Activated CD8-positive, alpha-beta memory T cell treated with anti-CD3 and anti-CD28 coated beads for 36 hours (primary cell): ENCODE measurements around the gene KRT26. TPM values are rescaled to one million over a fixed set of nuclear protein-coding genes. Genes with fewer than 3 reads are reported as not detected.

Experiments used
- CTCF ChIA-PET: fragments of 350-600 bp; sonication (Branson Sonifier 250); formaldehyde crosslinking; loops from one replicate; lab custom pipeline; 2021; ENCODE audit warnings: antibody characterized with exemption; lab: Charles Lee
- POLR2A ChIA-PET: fragments of 350-600 bp; sonication (Branson Sonifier 250); formaldehyde crosslinking; loops from one replicate; lab custom pipeline; 2021; ENCODE audit warnings: antibody characterized with exemption; lab: Charles Lee
- total RNA-seq, 2 experiments: library from RNA; stranded (reverse); gene quantifications; one replicate each; pipeline ENCODE4 v1.2.3, GENCODE V29; 2021

KRT26 gene
- total RNA-seq, 2 experiments from 2014 or later: not detected

GRCh38 chr17:40800381-40800780 is 28.4 kb upstream of the KRT26 start:
- ChIA-PET POLR2A (no interaction called here), CTCF (no interaction called here)

- ChIA-PET CTCF (interaction anchor here (0.6 kb wide), 1 partner anchor 551 kb away, joined by 3 read pairs; the partner anchor contains the start of gene KRT33A), POLR2A (no interaction called here)
Measured at GRCh38 chr17:40799859-40800258, 27.9 kb upstream of the KRT26 start, which contains the start of gene KRT28. TSS of gene KRT28 (minus strand) at chr17:40799959. CDS start at chr17:40799893, 66 bp downstream.

- ChIA-PET CTCF (no interaction called here), POLR2A (no interaction called here)
Measured at GRCh38 chr17:40796846-40797245, 24.8 kb upstream of the KRT26 start.

DNA sequence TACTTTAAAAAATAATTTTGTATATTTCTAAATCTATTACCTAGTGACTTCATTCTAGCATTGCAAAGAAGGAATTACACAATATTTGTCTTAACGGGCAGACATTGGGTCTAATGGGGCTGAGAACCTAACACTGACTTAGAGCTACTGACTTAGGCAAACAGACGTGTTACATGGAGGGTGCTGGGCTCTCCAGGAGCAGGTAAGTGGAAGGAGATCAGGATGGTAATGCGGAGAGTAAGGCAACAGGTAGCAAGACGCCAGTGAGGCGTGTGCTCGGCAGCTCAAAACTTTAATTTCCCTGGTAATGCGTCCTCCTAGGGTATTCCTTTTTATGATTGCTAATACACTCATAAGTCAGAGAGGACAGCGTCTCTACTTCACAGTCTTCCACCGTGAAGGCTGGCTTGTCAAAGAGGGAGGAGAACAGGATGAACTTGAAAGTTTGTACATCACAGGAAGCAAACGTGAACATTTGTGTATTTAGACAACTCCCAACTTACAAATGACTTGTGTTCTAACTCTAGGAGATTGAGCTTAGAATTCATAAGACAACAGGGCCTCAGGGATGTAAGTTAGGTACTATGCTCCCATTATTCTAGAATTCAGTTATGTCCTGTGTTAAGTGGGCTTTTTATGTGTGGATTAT is 23.1 kb upstream of the KRT26 start:
- ChIA-PET POLR2A (no interaction called here), CTCF (interaction anchor here (0.6 kb wide), 1 partner anchor 533 kb away, joined by 6 read pairs; no protein-coding TSS in a partner anchor)

DNA sequence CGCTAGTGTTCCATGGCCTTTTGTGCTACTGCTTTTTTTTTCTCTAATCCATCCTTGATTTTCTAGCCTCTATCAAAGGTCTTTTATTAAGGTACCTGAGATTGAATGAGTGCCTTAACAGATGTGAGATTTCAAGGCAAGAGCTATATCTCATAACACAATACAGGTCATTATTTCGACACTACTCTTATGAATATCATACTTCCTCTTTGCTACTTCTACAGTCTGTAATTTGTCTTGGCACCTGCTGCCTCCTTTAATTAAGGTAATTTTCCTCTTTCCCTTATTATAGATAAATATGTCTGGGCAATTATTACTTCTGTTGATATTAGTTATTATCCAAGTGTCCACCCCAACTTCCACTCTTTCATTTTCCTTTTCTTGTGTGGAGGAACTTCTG is 22.5 kb upstream of the KRT26 start:
- POLR2A ChIA-PET: no interaction called here

DNA sequence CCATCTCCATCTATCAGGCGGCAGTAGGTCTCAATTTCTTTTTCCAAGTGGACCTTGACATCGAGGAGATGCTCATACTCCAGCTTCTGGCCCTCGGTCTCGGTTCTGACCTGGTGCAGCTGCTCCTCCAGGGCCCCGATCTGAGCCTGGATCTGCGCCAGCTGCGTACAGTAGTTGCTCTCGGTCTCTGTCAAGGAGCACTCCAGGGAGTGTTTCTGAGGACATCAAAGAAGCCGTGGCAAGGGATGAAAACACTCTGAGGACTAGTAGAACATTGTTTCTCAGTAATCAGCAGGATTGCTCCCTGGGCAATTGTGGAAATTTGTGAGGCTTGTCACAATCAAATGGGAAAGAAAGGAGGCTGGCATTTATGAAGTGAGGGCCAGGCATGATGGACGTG is 21.8 kb upstream of the KRT26 start:
- POLR2A ChIA-PET: no interaction called here
- CTCF ChIA-PET: no interaction called here

More for the DNA sequence above, 22.5 kb upstream of the KRT26 start:
- CTCF ChIA-PET: interaction anchor here (0.6 kb wide), 1 partner anchor 533 kb away, joined by 6 read pairs; no protein-coding TSS in a partner anchor

DNA sequence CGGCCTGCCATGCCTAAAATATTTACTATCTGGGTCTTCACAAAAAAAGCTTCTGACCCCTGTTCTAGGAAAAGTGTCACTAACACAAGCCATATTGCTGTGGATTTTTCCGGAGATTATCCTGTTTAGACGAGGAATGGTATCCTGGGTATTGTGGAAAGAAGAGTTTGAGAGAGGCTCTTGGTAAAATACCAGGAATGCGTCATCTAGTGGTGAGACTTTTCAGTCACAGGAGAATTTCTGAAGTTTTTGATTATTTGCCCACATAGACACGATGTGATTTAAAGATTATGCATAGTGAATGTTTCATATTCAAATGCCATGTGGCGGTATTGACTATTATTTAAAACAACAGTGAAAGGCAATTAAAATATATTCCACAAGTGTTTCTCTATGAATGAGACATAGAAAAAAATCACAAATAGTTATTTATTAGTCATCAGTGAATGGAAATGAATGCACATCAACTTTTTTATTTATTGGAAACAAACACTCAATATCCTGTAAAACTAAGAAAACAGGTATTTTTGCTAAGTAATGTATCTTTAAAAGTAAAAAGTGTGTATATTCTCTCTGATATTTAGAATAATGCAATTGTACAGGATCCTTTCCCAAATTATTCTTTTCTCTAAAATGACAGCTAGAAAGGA is 19.9 kb upstream of the KRT26 start:
- ChIA-PET POLR2A (no interaction called here), CTCF (no interaction called here)

GRCh38 chr17:40791111-40791510 is 19.1 kb upstream of the KRT26 start:
- POLR2A ChIA-PET: no interaction called here
- CTCF ChIA-PET: interaction anchor here (0.6 kb wide), 1 partner anchor 171 kb away, joined by 4 read pairs; no protein-coding TSS in a partner anchor

DNA sequence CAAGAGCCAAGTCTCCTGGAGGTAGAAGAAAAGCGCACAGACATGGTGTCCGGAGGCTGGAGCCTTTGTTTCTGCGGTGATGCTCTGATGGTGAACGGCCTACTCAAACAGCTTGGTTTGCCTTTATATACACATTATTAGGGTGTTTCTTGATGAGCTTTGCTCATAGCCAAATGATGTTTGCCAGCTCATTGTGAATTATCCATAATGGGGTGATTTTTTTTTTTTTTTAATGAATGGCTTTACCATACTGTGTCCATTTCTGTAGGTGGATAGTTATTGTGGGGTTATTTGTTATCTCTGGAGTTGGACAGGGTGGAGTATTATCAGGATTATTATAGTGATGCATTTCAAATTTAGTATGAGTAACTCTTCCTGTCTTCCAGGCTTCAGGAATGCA is 10.4 kb upstream of the KRT26 start, which contains the start of gene KRT27:
TSS of gene KRT27 (minus strand) at position 101 of the 400 bp plus-strand sequence. CDS start at position 44, 57 bp downstream.
- POLR2A ChIA-PET: no interaction called here
- CTCF ChIA-PET: no interaction called here

GRCh38 chr17:40779181-40779909 is 7.3 kb upstream of the KRT26 start:
- ChIA-PET POLR2A (no interaction called here), CTCF (no interaction called here)

DNA sequence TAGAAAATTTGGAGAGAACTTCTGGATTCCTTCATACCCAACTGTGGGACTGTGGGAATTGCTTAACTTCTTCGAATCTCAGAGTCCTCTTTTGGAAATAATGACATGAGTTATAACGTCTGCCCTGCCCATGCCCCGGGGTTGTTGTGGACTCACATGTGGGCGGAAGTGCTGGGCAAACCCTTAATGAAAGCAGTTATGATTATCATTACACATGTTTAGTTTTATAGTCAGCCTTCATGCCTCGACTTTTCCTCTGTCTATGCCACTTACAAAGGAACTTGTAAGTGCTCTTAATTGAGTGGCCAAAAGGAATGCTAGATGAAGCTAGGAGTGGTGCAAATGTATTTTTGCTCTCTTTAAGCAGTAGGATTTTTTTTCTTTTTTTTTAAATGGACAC is 6.5 kb upstream of the KRT26 start:
- CTCF ChIA-PET: no interaction called here
- POLR2A ChIA-PET: no interaction called here

- CTCF ChIA-PET: no interaction called here
- POLR2A ChIA-PET: no interaction called here
Measured at GRCh38 chr17:40777971-40778370, 6.0 kb upstream of the KRT26 start.

DNA sequence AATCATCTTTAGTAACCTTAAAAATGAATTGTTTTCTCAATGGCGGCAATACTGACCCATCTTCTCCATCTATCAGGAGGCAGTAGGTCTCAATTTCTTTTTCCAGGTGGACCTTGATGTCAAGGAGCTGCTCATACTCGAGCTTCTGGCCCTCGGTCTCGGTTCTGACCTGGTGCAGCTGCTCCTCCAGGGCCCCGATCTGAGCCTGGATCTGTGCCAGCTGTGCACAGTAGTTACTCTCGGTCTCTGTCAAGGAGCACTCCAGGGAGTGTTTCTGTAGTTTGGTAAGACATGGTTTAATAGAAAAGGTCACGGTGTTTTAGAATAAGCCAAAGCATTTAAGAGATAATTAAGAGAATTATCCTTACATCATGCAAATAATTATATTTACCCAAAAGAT is 5.5 kb upstream of the KRT26 start:
- CTCF ChIA-PET: no interaction called here
- POLR2A ChIA-PET: no interaction called here

DNA sequence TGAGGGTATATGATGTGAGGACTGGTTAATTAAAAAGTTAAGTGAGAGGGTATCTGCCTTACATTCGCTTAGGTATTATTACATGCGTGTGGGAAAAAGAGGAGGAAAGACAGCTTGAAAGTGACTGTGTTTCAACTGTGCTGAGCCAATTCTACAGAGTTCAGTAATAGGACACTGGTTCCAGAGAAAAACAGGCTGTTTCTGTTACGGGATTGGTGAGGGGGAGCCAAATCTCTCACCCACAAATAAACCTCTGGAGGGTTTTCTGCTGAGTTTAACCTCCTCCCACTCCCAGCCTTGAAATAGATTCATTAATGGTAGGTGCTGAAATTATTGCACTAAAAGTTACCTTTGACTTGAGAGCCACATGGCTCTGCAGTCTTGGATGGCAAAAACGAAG is 3.9 kb upstream of the KRT26 start:
- ChIA-PET CTCF (no interaction called here), POLR2A (no interaction called here)

GRCh38 chr17:40765657-40766056 is 6.3 kb downstream of the KRT26 start:
- ChIA-PET POLR2A (no interaction called here), CTCF (no interaction called here)

- ChIA-PET POLR2A (no interaction called here), CTCF (no interaction called here)
Measured at GRCh38 chr17:40763752-40764151, 8.2 kb downstream of the KRT26 start.

DNA sequence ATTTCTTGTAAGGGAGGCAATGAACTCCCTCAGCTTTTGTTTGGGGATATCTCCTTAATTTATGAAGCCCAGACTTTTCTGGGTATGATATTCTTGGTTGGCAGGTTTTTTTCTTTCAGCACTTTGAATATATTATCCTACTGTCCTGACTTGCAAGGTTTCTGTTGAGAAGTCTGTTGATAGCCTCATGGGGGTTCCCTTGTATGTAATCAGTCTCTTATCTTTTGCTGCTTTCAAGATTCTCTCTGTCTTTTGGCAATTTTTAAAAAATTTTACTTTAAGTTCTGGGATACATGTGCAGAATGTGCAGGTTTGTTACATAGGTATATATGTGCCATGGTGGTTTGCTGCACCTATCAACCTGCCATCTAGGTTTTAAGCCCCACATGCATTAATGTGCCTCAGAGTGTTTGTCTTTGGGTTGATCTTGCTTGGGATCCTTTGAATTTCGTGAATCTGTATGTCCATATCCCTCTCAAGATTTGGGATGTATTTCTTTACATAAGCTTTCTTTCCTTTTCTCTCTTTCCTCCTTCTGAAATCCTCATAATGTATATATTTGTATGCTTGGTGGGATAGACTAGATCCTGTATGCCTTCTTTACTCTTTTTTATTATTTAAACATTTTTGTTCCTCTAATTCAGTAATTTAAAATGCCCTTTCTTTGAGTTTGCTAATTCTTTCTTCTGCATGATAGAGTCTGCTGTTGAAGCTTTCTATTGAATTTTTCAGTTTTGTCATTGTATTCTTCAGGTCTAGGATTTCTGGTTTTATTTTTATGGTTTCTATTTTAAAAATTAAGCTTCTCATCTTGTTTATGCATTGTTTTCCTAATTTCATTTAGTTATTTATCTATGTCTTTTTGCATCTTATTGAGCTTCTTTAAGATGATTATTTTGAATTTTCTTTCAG is 11.6 kb downstream of the KRT26 start:
- ChIA-PET CTCF (interaction anchor here (0.7 to 1.0 kb wide), 2 partner anchors 145 to 206 kb away, joined by 3 read pairs; no protein-coding TSS in a partner anchor), POLR2A (no interaction called here)

GRCh38 chr17:40755231-40755630 is 16.8 kb downstream of the KRT26 start, which contains the start of gene KRT25:
TSS of gene KRT25 (minus strand) at chr17:40755331. CDS start at chr17:40755271, 60 bp downstream.
- ChIA-PET CTCF (no interaction called here), POLR2A (no interaction called here)

DNA sequence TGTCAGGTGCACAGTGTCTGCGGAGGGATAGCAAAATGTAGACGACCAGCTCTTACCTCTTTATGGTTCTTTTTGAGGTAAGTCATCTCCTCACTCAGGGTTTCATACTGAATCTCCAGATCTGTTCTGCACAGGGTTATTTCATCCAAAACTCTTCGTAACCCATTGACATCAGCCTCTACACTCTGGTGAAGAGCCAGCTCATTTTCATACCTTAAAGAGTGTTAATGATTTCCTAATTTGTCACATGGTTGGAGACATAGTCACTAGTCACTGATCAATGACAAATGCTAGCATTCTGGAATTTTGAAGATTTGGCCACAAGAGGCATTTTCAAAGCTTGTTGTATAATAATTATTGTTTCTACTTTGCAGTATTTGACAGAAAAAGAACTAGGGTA is 18.2 kb downstream of the KRT26 start:
- ChIA-PET CTCF (no interaction called here), POLR2A (no interaction called here)
